ENCODE measurements around the gene ACAN. TPM values are rescaled to one million over a fixed set of nuclear protein-coding genes. Genes with fewer than 3 reads are reported as not detected.

Gene ACAN
- total RNA-seq, 4 donors from 2014 or later, result 0.60 to 11.4 (median 1.8) TPM

GRCh38 chr15:88838667-88839066 lies 35.4 kb downstream of the ACAN start:
- 90 to 91% methylated on average over 17 of the region's 18 CpGs for WGBS, 2 donors
- no peaks in the 10 kb centered on the region for H3K27me3 ChIP-seq
- DNase-seq (ENCODE audit: low spot score in 2 of 2), result no peak
- no peak overlapping the region for H3K4me3 ChIP-seq
- H3K27ac ChIP-seq, result no peak overlapping the region
- TF ChIP-seq CTCF (IDR thresholded peaks at IDR 0.05) (no peak), EP300 (IDR thresholded peaks at IDR 0.05) (no peak), POLR2A (IDR thresholded peaks at IDR 0.05) (no peak)
- H3K36me3 ChIP-seq, result no peaks in the 10 kb centered on the region
- H3K9me3 ChIP-seq, result no peaks in the 10 kb centered on the region
- peaks cover 0 to 11% (median 4%) of the 10 kb centered on the region in 4 donors for H3K4me1 ChIP-seq

GRCh38 chr15:88839146-88839545 lies 35.9 kb downstream of the ACAN start:
- 84 to 93% methylated on average over 3 of the region's 3 CpGs for WGBS, 2 donors
- no peak overlapping the region for H3K27ac ChIP-seq
- H3K4me3 ChIP-seq, result no peak overlapping the region
- peaks cover 0 to 6% (median 1%) of the 10 kb centered on the region in 4 donors for H3K4me1 ChIP-seq
- H3K27me3 ChIP-seq, result no peaks in the 10 kb centered on the region
- no peaks in the 10 kb centered on the region for H3K9me3 ChIP-seq
- no peak for DNase-seq (ENCODE audit: low spot score in 2 of 2)
- no peaks in the 10 kb centered on the region for H3K36me3 ChIP-seq
- TF ChIP-seq EP300 (IDR thresholded peaks at IDR 0.05) (no peak), POLR2A (IDR thresholded peaks at IDR 0.05) (no peak), CTCF (IDR thresholded peaks at IDR 0.05) (no peak)

GRCh38 chr15:88839961-88840360 lies 36.7 kb downstream of the ACAN start:
- no peaks in the 10 kb centered on the region for H3K4me1 ChIP-seq
- H3K27ac ChIP-seq, result no peak overlapping the region
- no peaks in the 10 kb centered on the region for H3K9me3 ChIP-seq
- H3K27me3 ChIP-seq, result no peaks in the 10 kb centered on the region
- DNase-seq (ENCODE audit: low spot score in 2 of 2), result no peak
- 85 to 93% methylated on average over 8 to 16 of the region's 16 CpGs for WGBS, 2 donors
- H3K4me3 ChIP-seq, result no peak overlapping the region
- H3K36me3 ChIP-seq, result no peaks in the 10 kb centered on the region
- no peak for TF ChIP-seq EP300 (IDR thresholded peaks at IDR 0.05)
- no peak for TF ChIP-seq CTCF (IDR thresholded peaks at IDR 0.05)
- TF ChIP-seq POLR2A (IDR thresholded peaks at IDR 0.05), result no peak

GRCh38 chr15:88841236-88841635 lies 38.0 kb downstream of the ACAN start:
- no peaks in the 10 kb centered on the region for H3K9me3 ChIP-seq
- WGBS, 2 donors, result 75 to 93% methylated on average over 1 of the region's 1 CpG
- H3K27ac ChIP-seq, result no peak overlapping the region
- H3K4me1 ChIP-seq, result no peaks in the 10 kb centered on the region
- DNase-seq (ENCODE audit: low spot score in 2 of 2), result no peak
- H3K36me3 ChIP-seq, result no peaks in the 10 kb centered on the region
- H3K4me3 ChIP-seq, result no peak overlapping the region
- no peaks in the 10 kb centered on the region for H3K27me3 ChIP-seq
- no peak for TF ChIP-seq POLR2A (IDR thresholded peaks at IDR 0.05)
- TF ChIP-seq CTCF (IDR thresholded peaks at IDR 0.05), result no peak
- TF ChIP-seq EP300 (IDR thresholded peaks at IDR 0.05), result no peak

GRCh38 chr15:88842156-88842555 lies 38.9 kb downstream of the ACAN start:
- Histone ChIP-seq H3K36me3 (no peaks in the 10 kb centered on the region), H3K4me1 (no peaks in the 10 kb centered on the region), H3K27me3 (no peaks in the 10 kb centered on the region), H3K27ac (no peak overlapping the region), H3K4me3 (no peak overlapping the region), H3K9me3 (no peaks in the 10 kb centered on the region)
- 80 to 85% methylated on average over 4 of the region's 4 CpGs for WGBS, 2 donors
- no peak for TF ChIP-seq EP300 (IDR thresholded peaks at IDR 0.05)
- no peak for TF ChIP-seq POLR2A (IDR thresholded peaks at IDR 0.05)
- no peak for TF ChIP-seq CTCF (IDR thresholded peaks at IDR 0.05)
- no peak for DNase-seq (ENCODE audit: low spot score in 2 of 2)

All from tibial nerve (tissue), 4 donors.